DOHH2 (cell line): ENCODE results near the gene GLRX.
"Not testable (repeated sequence)": the region's sequence is repeated elsewhere in the genome, so short reads cannot be mapped to it uniquely, and the experiment has no call there.

Source experiments
- H3F3A ChIP-seq: fragments of 200-600 bp; sonication (generic), shearing (Covaris generic); 2 replicates; pipeline ENCODE4 v1.6.0; 2016; ENCODE audit warnings: antibody characterized with exemption, mild to moderate bottlenecking; ENCODE audit not compliant: control insufficient read depth, insufficient read depth
- H3K27ac ChIP-seq: fragments of 200-600 bp; sonication (generic); 2 replicates; pipeline ENCODE4 v1.5.1; 2014; ENCODE audit warnings: low read depth, mild to moderate bottlenecking, low read length, moderate library complexity
- H3K27me3 ChIP-seq: fragments of 200-600 bp; sonication (generic); 2 replicates; pipeline ENCODE4 v1.6.1; 2014; ENCODE audit warnings: mild to moderate bottlenecking, low read length, mixed read lengths; ENCODE audit not compliant: control insufficient read depth
- H3K36me3 ChIP-seq: fragments of 200-600 bp; sonication (generic); 2 replicates; pipeline ENCODE4 v1.6.1; 2014; ENCODE audit warnings: mild to moderate bottlenecking, low read length, moderate library complexity, mixed read lengths; ENCODE audit not compliant: control insufficient read depth
- H3K4me1 ChIP-seq: fragments of 200-600 bp; sonication (generic); 2 replicates; pipeline ENCODE4 v1.6.1; 2014; ENCODE audit warnings: mild to moderate bottlenecking, low read length, mixed read lengths; ENCODE audit not compliant: control insufficient read depth
- H3K4me2 ChIP-seq: fragments of 200-600 bp; sonication (generic); 2 replicates; pipeline ENCODE4 v1.6.0; 2014; ENCODE audit warnings: mild to moderate bottlenecking, low read length, moderate library complexity
- H3K4me3 ChIP-seq: fragments of 200-600 bp; sonication (generic); 2 replicates; pipeline ENCODE4 v1.5.1; 2014; ENCODE audit warnings: mild to moderate bottlenecking, low read length, mixed read lengths
- H3K79me2 ChIP-seq: fragments of 200-600 bp; sonication (generic); 2 replicates; pipeline ENCODE4 v1.6.1; 2014; ENCODE audit warnings: mild to moderate bottlenecking, low read length, mixed read lengths; ENCODE audit not compliant: control insufficient read depth
- H3K9me2 ChIP-seq: fragments of 200-600 bp; sonication (generic); replicated peaks from 2 replicates; pipeline ENCODE4 v1.6.1; 2014; ENCODE audit warnings: mild to moderate bottlenecking, low read length, mixed read lengths; ENCODE audit not compliant: control insufficient read depth
- H3K9me3 ChIP-seq: fragments of 200-600 bp; sonication (generic); 2 replicates; pipeline ENCODE4 v1.6.1; 2014; ENCODE audit warnings: antibody characterized with exemption, low read length, mixed read lengths; ENCODE audit not compliant: control insufficient read depth, insufficient read depth
- H4K20me1 ChIP-seq: fragments of 200-600 bp; sonication (generic); 2 replicates; pipeline ENCODE4 v1.6.0; 2014; ENCODE audit warnings: low read depth, mild to moderate bottlenecking, antibody characterized with exemption, low read length, moderate library complexity; ENCODE audit not compliant: control insufficient read depth, insufficient read depth
- EZH2phosphoT487 ChIP-seq: fragments of 200-600 bp; sonication (generic); IDR thresholded peaks from 2 replicates; pipeline ENCODE4 v1.6.1; 2017; ENCODE audit warnings: borderline replicate concordance, mild to moderate bottlenecking, antibody characterized with exemption, low read length, moderate library complexity, mixed read lengths
- TF ChIP-seq, protein P1 (sequence below): fragments of 200-600 bp; sonication (generic); IDR thresholded peaks from one replicate; pipeline ENCODE4 v1.5.1; 2014; ENCODE audit warnings: antibody characterized with exemption, mild to moderate bottlenecking, low read depth, low read length; ENCODE audit not compliant: poor library complexity, severe bottlenecking

GLRX gene

GRCh38 chr5:95837492-95837891 lies 15.0 kb upstream of the GLRX start:
- Histone ChIP-seq H3F3A (peaks cover 8% of the 10 kb centered on the region; the same call in 1 of the 2 replicates), H3K4me3 (no peak overlapping the region), H3K27ac (no peak overlapping the region), H3K79me2 (no peaks in the 10 kb centered on the region), H3K4me2 (no peak overlapping the region), H3K4me1 (peaks cover 35% of the 10 kb centered on the region), H3K27me3 (no peaks in the 10 kb centered on the region), H3K9me2 (no peaks in the 10 kb centered on the region), H4K20me1 (no peaks in the 10 kb centered on the region), H3K9me3 (no peaks in the 10 kb centered on the region), H3K36me3 (no peaks in the 10 kb centered on the region)
- TF ChIP-seq, protein P1, sequence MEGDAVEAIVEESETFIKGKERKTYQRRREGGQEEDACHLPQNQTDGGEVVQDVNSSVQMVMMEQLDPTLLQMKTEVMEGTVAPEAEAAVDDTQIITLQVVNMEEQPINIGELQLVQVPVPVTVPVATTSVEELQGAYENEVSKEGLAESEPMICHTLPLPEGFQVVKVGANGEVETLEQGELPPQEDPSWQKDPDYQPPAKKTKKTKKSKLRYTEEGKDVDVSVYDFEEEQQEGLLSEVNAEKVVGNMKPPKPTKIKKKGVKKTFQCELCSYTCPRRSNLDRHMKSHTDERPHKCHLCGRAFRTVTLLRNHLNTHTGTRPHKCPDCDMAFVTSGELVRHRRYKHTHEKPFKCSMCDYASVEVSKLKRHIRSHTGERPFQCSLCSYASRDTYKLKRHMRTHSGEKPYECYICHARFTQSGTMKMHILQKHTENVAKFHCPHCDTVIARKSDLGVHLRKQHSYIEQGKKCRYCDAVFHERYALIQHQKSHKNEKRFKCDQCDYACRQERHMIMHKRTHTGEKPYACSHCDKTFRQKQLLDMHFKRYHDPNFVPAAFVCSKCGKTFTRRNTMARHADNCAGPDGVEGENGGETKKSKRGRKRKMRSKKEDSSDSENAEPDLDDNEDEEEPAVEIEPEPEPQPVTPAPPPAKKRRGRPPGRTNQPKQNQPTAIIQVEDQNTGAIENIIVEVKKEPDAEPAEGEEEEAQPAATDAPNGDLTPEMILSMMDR = no peak
- TF ChIP-seq EZH2phosphoT487 = no peak

DNA sequence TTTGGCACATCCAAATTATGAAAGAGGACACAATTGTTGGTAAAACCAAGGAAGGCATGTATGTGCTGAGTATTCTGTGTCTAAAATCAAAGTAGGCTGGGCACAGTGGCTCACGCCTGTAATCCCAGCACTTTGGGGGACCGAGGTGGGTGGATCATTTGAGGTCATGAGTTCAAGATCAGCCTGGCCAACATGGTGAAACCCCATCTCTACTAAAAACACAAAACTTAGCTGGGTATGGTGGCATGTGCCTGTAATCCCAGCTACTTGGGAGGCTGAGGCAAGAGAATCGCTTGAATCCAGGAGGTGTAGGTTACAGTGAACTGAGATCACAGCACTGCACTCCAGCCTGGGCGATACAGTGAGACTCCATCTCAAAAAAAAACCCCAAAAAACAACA lies 14.4 kb upstream of the GLRX start:
- H3K27me3 ChIP-seq = not testable (repeated sequence)
- H3K4me1 ChIP-seq = peaks cover 38% of the 10 kb centered on the region

DNA sequence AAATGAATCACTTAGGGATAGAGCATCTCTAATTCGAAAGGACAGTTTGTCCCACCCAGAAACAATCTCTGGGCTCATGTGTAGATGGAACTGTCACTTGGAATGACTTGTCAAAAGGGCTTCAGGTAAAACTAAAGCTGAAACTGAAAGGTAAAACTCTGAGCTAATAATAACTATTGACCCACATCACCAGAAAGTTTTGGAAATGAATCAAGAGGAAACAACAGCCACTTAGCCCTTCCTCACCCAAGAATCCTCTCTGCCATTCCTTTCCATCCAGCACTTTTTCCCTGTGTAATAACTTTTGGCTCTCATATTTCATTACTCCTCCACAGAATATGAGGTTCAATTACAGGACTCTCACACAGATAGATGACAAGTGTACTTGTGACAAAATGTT lies 14.0 kb upstream of the GLRX start:
- H3K4me1 ChIP-seq = peaks cover 38% of the 10 kb centered on the region
- H3K27me3 ChIP-seq = no peaks in the 10 kb centered on the region
- H3K9me2 ChIP-seq = no peaks in the 10 kb centered on the region
- H4K20me1 ChIP-seq = no peaks in the 10 kb centered on the region
- no peaks in the 10 kb centered on the region for H3K79me2 ChIP-seq
- H3K36me3 ChIP-seq = no peaks in the 10 kb centered on the region
- no peak overlapping the region for H3K27ac ChIP-seq
- TF ChIP-seq, protein P1 = no peak
- TF ChIP-seq EZH2phosphoT487 = no peak
- peak overlapping the region; percentile 87 for H3K4me2 ChIP-seq
- H3K9me3 ChIP-seq = no peaks in the 10 kb centered on the region
- H3K4me3 ChIP-seq = no peak overlapping the region
- H3F3A ChIP-seq = peaks cover 8% of the 10 kb centered on the region; the same call in 1 of the 2 replicates

More for the DNA sequence above, 14.4 kb upstream of the GLRX start:
- not testable (repeated sequence) for H3K27ac ChIP-seq, H4K20me1 ChIP-seq, H3K9me2 ChIP-seq, H3K4me3 ChIP-seq, H3K9me3 ChIP-seq, H3K79me2 ChIP-seq, H3K4me2 ChIP-seq, H3F3A ChIP-seq, H3K36me3 ChIP-seq

GRCh38 chr5:95835682-95836385 lies 13.3 kb upstream of the GLRX start:
- Histone ChIP-seq H3F3A (peaks cover 8% of the 10 kb centered on the region; the same call in 1 of the 2 replicates), H3K27me3 (no peaks in the 10 kb centered on the region), H3K79me2 (no peaks in the 10 kb centered on the region), H3K4me1 (peaks cover 38% of the 10 kb centered on the region), H4K20me1 (no peaks in the 10 kb centered on the region), H3K36me3 (no peaks in the 10 kb centered on the region), H3K9me2 (no peaks in the 10 kb centered on the region), H3K4me2 (peak overlapping the region; percentile 87), H3K9me3 (no peaks in the 10 kb centered on the region), H3K4me3 (peak overlapping the region; percentile 75), H3K27ac (peak overlapping the region; percentile 71)
- TF ChIP-seq, protein P1 = no peak
- no peak for TF ChIP-seq EZH2phosphoT487
